Suprapubic skin (tissue), 4 donors: ENCODE results near the gene AHSG. TPM values are rescaled to one million over a fixed set of nuclear protein-coding genes. Genes with fewer than 3 reads are reported as not detected.
"Not testable (repeated sequence)": the region's sequence is repeated elsewhere in the genome, so short reads cannot be mapped to it uniquely, and the experiment has no call there.

Experiments used
- DNase-seq, 2 donors: peaks; one replicate each; pipeline ENCODE4 v3.0.0-alpha.2; 2019; ENCODE audit warnings: low spot score in 2 of 2
- H3K27ac ChIP-seq: fragments of 200-600 bp; sonication (generic); one replicate; pipeline ENCODE4 v1.5.1; 2019
- H3K27me3 ChIP-seq: fragments of 200-600 bp; sonication (generic); one replicate; pipeline ENCODE4 v1.5.1; 2019
- H3K36me3 ChIP-seq: fragments of 200-600 bp; sonication (generic); one replicate; pipeline ENCODE4 v1.5.1; 2019
- H3K4me1 ChIP-seq: fragments of 200-600 bp; sonication (generic); one replicate; pipeline ENCODE4 v1.5.1; 2019
- H3K4me3 ChIP-seq: fragments of 200-600 bp; sonication (generic); one replicate; pipeline ENCODE4 v1.5.1; 2019; ENCODE audit warnings: mild to moderate bottlenecking
- H3K9me3 ChIP-seq: fragments of 200-600 bp; sonication (generic); one replicate; pipeline ENCODE4 v1.5.1; 2019
- EP300 ChIP-seq: sonication (generic); formaldehyde crosslinking; IDR thresholded peaks from one replicate; pipeline ENCODE4 v1.6.1; 2017; ENCODE audit warnings: antibody characterized with exemption
- POLR2A ChIP-seq, 2 donors: fragments of 450-650 bp; IDR thresholded peaks; one replicate each; pipeline ENCODE4 v1.6.1; 2017; ENCODE audit warnings: antibody characterized with exemption in 2 of 2, mild to moderate bottlenecking in 2 of 2, moderate library complexity in 2 of 2
- POLR2AphosphoS5 ChIP-seq, 3 donors: sonication (generic); formaldehyde crosslinking; IDR thresholded peaks; one replicate each; pipeline ENCODE4 v1.6.1; 2017; ENCODE audit warnings: antibody characterized with exemption in 3 of 3
- WGBS: methylation state at CpG from one replicate; pipeline ENCODE4 v1.1.5; 2018; 5-methylcytosine and 5-hydroxymethylcytosine counted together
- total RNA-seq, 4 donors: library from RNA; depleted of rRNA; stranded (reverse); fragments of >200 nt; gene quantifications; one replicate each; pipeline ENCODE4 v1.1.0, GENCODE V29; 2016
- TF ChIP-seq, protein P1 (sequence below), 2 donors: fragments of 200-600 bp in 1 of 2; fragments of 450-650 bp in 1 of 2; sonication (generic) in 1 of 2; IDR thresholded peaks; one replicate each; pipeline ENCODE4 v1.5.1; 2016 to 2019; ENCODE audit warnings: antibody characterized with exemption in 2 of 2, mild to moderate bottlenecking in 1 of 2, moderate library complexity in 1 of 2

The AHSG gene
- total RNA-seq, 4 donors from 2014 or later: 0.30 to 0.97 TPM; not detected in 2

DNA sequence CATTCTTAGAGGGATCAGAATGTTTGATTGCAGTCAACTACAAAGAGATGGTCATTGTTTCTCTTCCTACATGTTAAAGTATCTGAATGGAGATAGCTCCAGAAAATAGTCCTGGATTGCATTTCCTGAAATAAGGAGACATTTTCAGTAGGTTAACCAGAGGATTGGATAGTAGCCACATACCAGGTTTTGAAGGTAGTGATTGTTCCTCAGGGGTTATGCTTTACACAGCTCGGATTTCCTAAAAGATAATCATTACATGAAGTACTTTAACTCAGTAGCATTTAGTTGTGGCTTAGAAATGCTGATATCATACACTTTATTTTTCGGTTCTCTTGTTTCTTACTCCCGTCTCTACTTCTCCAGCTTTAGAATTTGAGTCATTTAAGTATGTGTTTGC is 32.1 kb upstream of the AHSG start:
- Histone ChIP-seq H3K36me3 (peaks cover 94% of the 10 kb centered on the region), H3K27me3 (no peaks in the 10 kb centered on the region), H3K4me1 (no peaks in the 10 kb centered on the region), H3K4me3 (no peak overlapping the region), H3K27ac (no peak overlapping the region), H3K9me3 (no peaks in the 10 kb centered on the region)
- WGBS: 94% methylated on average over 3 of the region's 3 CpGs
- DNase-seq: no peak
- TF ChIP-seq EP300: no peak
- TF ChIP-seq POLR2A (IDR thresholded peaks at IDR 0.05): no peak
- TF ChIP-seq, protein P1, sequence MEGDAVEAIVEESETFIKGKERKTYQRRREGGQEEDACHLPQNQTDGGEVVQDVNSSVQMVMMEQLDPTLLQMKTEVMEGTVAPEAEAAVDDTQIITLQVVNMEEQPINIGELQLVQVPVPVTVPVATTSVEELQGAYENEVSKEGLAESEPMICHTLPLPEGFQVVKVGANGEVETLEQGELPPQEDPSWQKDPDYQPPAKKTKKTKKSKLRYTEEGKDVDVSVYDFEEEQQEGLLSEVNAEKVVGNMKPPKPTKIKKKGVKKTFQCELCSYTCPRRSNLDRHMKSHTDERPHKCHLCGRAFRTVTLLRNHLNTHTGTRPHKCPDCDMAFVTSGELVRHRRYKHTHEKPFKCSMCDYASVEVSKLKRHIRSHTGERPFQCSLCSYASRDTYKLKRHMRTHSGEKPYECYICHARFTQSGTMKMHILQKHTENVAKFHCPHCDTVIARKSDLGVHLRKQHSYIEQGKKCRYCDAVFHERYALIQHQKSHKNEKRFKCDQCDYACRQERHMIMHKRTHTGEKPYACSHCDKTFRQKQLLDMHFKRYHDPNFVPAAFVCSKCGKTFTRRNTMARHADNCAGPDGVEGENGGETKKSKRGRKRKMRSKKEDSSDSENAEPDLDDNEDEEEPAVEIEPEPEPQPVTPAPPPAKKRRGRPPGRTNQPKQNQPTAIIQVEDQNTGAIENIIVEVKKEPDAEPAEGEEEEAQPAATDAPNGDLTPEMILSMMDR (IDR thresholded peaks at IDR 0.05): no peak
- TF ChIP-seq POLR2AphosphoS5 (IDR thresholded peaks at IDR 0.05): no peak

DNA sequence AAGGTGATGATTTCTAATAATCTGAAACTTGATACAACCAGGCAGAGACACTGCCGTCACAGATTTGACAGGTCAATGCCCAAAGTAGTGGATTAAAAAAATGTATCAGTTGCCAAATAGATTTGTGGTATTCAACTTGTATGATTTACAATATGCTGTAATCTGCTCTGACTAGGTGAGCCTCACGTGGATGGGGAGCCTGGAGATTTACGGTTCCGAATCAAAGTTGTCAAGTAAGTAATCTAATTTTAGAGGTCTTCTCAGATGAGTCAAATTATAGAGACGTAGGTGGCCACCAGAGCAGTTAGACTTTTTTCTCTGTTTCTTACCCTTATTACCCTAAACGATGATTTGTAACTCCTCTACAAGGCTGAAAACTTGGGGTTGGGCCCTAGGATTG is 30.3 kb upstream of the AHSG start:
- no peak for TF ChIP-seq POLR2A (IDR thresholded peaks at IDR 0.05)
- TF ChIP-seq EP300: no peak
- TF ChIP-seq POLR2AphosphoS5 (IDR thresholded peaks at IDR 0.05): no peak
- TF ChIP-seq, protein P1 (IDR thresholded peaks at IDR 0.05): no peak

DNA sequence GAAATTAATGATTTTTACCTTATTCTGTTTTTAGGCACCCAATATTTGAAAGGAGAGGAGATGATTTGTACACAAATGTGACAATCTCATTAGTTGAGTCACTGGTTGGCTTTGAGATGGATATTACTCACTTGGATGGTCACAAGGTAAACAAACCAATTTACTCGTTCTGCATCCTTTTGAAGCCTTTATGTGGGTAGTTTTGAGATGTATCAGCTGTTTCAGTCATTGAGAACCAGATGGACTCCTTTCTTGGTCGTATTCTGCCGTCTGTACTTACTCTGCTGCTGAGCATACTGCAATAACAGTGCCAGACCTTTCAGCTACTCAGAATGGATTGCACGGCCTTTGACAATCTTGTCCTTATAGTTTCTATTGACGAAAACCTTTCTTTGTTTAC is 29.0 kb upstream of the AHSG start:
- H3K27ac ChIP-seq: no peak overlapping the region
- DNase-seq: no peak
- H3K27me3 ChIP-seq: no peaks in the 10 kb centered on the region
- 83% methylated on average over 5 of the region's 5 CpGs for WGBS
- H3K9me3 ChIP-seq: no peaks in the 10 kb centered on the region
- peaks cover 73% of the 10 kb centered on the region for H3K36me3 ChIP-seq
- no peak overlapping the region for H3K4me3 ChIP-seq
- peaks cover 5% of the 10 kb centered on the region for H3K4me1 ChIP-seq
- TF ChIP-seq EP300 (no peak), POLR2AphosphoS5 (IDR thresholded peaks at IDR 0.05) (no peak), POLR2A (IDR thresholded peaks at IDR 0.05) (no peak)
- TF ChIP-seq, protein P1 (IDR thresholded peaks at IDR 0.05): no peak

More for the DNA sequence above, 30.3 kb upstream of the AHSG start:
- WGBS: 96% methylated on average over 6 of the region's 6 CpGs
- Histone ChIP-seq H3K36me3 (peaks cover 85% of the 10 kb centered on the region), H3K4me3 (no peak overlapping the region), H3K27ac (no peak overlapping the region), H3K9me3 (no peaks in the 10 kb centered on the region), H3K27me3 (no peaks in the 10 kb centered on the region), H3K4me1 (no peaks in the 10 kb centered on the region)
- DNase-seq: no peak

DNA sequence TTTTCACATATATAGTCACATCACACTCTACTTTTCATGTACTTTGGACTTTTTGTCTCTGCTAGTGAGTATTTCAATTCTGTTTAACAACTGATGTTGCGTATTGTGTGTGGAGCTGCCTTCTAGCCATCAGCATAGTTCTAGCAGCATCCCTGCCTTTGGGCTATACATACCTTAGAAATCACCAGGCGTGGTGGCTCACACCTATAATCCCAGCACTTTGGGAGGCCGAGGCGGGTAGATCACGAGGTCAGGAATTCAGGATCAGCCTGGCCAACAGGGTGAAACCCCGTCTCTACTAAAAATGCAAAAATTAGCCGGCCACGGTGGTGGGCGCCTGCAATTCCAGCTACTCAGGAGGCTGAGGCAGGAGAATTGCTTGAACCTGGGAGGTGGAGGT is 26.6 kb upstream of the AHSG start:
- H3K36me3 ChIP-seq: peaks cover 50% of the 10 kb centered on the region
- not testable (repeated sequence) for H3K4me3 ChIP-seq, DNase-seq, H3K9me3 ChIP-seq, H3K27me3 ChIP-seq, H3K27ac ChIP-seq
- WGBS: 82% methylated on average over 9 of the region's 9 CpGs
- peaks cover 15% of the 10 kb centered on the region for H3K4me1 ChIP-seq

DNA sequence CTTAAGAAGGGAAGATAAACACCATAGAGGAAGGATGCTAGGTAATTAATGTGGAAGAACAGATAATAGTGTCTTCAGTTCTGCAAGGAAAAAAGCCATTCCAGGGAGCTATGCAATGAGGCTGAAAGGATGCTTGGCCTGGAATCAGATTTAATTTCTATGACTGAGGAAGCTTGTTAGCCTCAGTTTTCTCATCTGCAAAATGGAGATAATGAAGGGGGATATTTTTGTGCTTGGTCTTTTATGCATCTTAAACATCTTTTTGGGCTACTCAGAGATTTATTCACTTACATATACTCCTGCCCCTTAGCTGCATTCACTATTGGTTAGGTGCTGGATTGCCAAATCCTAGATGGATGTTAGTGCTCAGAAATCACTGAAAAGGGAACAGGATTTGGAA is 25.7 kb upstream of the AHSG start:
- H3K36me3 ChIP-seq: peaks cover 41% of the 10 kb centered on the region
- H3K4me3 ChIP-seq: no peak overlapping the region
- H3K27ac ChIP-seq: no peak overlapping the region
- H3K4me1 ChIP-seq: peaks cover 15% of the 10 kb centered on the region
- no peak for TF ChIP-seq EP300
- no peak for TF ChIP-seq POLR2A (IDR thresholded peaks at IDR 0.05)
- TF ChIP-seq POLR2AphosphoS5 (IDR thresholded peaks at IDR 0.05): no peak
- no peaks in the 10 kb centered on the region for H3K9me3 ChIP-seq
- H3K27me3 ChIP-seq: no peaks in the 10 kb centered on the region
- DNase-seq: no peak

DNA sequence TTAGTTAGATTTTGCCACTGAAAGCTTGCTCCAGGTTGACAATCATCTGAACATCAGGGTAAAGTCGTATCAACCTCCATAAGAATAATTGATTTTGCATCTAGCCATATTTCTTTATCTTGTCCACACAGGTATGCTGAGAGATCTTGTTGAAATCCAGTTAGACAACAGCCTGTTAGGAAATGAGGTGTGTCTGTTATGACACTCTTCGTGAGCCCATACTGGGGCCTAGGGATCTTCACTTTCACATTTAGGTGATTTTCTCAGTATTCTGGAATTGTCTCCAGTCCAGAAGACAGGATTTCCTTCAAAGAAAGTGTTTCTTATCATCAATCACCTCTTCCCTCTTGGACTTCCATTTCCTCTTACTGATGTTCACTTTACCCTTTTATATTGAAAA is 24.2 kb upstream of the AHSG start:
- H3K27me3 ChIP-seq: no peaks in the 10 kb centered on the region
- H3K36me3 ChIP-seq: peaks cover 26% of the 10 kb centered on the region
- 47% methylated on average over 2 of the region's 2 CpGs for WGBS
- peaks cover 15% of the 10 kb centered on the region for H3K4me1 ChIP-seq
- H3K9me3 ChIP-seq: no peaks in the 10 kb centered on the region
- DNase-seq: no peak
- no peak overlapping the region for H3K4me3 ChIP-seq
- TF ChIP-seq, protein P1 (IDR thresholded peaks at IDR 0.05): no peak
- no peak for TF ChIP-seq EP300
- no peak for TF ChIP-seq POLR2A (IDR thresholded peaks at IDR 0.05)
- no peak for TF ChIP-seq POLR2AphosphoS5 (IDR thresholded peaks at IDR 0.05)
- peak overlapping the region; percentile 38 for H3K27ac ChIP-seq
